Measurements from ENCODE around the gene LCOR.

DNA sequence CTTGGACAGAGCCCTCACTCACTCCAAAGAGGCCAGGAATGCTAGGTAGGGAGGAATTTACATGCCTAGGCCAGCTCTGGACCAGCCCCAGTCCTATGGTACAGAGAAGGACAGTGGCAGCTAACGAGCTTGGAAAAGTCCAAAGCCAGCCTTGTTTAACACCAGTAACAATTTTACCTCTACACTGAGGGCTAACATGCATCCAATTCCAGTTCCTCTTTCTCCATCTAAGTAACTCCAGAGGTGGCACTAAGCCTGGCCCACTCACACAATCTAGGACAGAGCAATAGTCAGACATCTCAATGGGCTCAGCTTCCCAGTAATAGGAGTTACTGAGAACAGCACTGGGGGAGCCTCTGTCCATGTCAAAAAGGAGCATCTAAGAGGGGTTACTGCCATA lies 5.7 kb upstream of the LCOR start:
- TF ChIP-seq, protein P1, sequence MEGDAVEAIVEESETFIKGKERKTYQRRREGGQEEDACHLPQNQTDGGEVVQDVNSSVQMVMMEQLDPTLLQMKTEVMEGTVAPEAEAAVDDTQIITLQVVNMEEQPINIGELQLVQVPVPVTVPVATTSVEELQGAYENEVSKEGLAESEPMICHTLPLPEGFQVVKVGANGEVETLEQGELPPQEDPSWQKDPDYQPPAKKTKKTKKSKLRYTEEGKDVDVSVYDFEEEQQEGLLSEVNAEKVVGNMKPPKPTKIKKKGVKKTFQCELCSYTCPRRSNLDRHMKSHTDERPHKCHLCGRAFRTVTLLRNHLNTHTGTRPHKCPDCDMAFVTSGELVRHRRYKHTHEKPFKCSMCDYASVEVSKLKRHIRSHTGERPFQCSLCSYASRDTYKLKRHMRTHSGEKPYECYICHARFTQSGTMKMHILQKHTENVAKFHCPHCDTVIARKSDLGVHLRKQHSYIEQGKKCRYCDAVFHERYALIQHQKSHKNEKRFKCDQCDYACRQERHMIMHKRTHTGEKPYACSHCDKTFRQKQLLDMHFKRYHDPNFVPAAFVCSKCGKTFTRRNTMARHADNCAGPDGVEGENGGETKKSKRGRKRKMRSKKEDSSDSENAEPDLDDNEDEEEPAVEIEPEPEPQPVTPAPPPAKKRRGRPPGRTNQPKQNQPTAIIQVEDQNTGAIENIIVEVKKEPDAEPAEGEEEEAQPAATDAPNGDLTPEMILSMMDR (IDR thresholded peaks at IDR 0.05), result no peak
- no peak for TF ChIP-seq POLR2A (IDR thresholded peaks at IDR 0.05)
- TF ChIP-seq EP300 (IDR thresholded peaks at IDR 0.05; ENCODE audit: low read depth), result no peak
